ENCODE measurements around the gene NOS2.
A peak's percentile ranks its signal among the peaks of the same experiment; 100 is the strongest.
"Not testable (repeated sequence)": the region's sequence is repeated elsewhere in the genome, so short reads cannot be mapped to it uniquely, and the experiment has no call there.

NOS2 gene
- total RNA-seq: 0 to 0.20 reads per million in 2 donors

GRCh38 chr17:27800522-27800921, at the start of gene NOS2:
TSS of gene NOS2 (minus strand) at chr17:27800529. CDS start at chr17:27798809, 1,720 bp downstream.
- DNase-seq: no peak

- no peak for DNase-seq
These were observed 49.3 kb upstream of the NOS2 start for GRCh38 chr17:27849474-27850185.

GRCh38 chr17:27848931-27849330, 48.6 kb upstream of the NOS2 start:
- DNase-seq: no peak

DNA sequence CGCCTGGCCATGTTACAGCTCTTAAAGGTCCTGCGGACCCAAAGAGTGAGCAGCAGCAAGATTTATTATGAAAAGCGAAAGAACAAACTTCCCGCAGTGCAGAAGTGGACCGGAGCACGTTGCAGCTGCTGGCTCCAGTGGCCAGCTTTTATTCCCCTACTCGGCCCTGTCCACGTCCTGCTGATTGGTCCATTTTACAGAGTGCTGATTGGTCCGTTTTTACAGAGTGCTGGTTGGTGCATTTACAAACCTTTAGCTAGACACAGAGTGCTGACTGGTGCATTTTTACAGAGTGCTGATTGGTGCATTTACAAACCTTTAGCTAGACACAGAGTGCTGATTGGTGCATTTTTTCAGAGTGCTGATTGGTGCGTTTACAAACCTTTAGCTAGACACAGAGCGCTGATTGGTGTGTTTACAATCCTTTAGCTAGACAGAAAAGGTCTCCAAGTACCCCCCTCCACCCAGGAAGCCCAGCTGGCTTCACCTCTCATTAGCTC, 46.5 kb upstream of the NOS2 start:
- DNase-seq: not testable (repeated sequence)

GRCh38 chr17:27846042-27846655, 45.8 kb upstream of the NOS2 start:
- DNase-seq: peak in 2 of 5 experiments; percentile 68 to 71

DNA sequence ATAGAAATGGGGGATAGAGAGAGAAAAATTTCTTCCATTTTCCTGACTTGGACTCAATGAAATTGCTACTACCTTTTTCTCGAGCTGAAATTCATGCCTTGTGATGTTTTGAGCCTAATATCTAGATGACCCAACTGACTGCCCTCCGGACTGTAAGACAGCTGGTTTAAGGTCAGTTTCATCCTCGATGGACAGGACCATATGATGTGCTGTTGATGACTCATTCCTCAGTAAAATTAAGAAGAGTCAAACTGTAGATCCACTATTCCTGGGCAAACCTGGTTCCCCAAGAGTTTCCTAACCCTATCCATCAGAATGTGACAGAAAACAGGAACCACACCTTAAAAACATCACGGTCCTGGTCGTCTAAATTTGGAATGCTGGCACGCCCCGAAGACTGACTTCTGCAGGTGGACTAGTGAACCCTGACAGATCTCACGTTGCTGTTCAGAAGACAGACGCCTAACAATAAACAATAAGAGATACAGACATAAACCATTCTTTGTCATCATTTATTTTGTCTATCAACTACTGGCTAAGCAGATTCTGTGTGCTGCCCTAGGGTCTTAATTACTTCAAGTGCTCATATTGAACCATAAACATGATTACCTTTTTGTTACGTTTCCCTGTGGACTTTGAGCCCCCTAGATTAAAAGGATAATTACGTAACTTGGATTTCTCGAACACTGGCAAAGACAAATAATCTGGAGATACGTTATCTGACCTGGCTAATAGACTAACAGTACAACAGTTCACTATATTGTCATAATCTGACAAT, 45.1 kb upstream of the NOS2 start:
- DNase-seq: no peak

DNA sequence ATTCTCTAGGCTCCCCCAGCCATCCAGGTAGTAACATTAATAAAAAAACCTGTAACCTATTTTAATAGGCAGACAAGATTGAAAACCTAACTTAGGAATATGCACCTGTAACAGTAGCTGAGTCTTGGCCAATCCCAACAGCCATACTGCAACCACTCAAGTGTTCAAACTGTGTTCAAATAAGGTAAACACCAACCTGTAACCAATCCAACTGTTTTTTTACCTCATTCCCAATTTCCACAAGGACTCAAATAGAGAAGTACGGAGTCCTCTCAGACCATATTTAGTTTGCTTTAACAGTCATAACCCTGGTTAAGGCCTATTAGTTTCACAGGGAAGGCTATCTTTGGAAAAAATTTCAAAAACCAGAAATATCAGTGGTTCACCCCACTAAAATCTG, 40.4 kb upstream of the NOS2 start:
- DNase-seq: no peak

GRCh38 chr17:27840406-27840678, 40.0 kb upstream of the NOS2 start:
- not testable (repeated sequence) for DNase-seq

GRCh38 chr17:27839571-27840405, 39.5 kb upstream of the NOS2 start:
- DNase-seq: not testable (repeated sequence)

DNA sequence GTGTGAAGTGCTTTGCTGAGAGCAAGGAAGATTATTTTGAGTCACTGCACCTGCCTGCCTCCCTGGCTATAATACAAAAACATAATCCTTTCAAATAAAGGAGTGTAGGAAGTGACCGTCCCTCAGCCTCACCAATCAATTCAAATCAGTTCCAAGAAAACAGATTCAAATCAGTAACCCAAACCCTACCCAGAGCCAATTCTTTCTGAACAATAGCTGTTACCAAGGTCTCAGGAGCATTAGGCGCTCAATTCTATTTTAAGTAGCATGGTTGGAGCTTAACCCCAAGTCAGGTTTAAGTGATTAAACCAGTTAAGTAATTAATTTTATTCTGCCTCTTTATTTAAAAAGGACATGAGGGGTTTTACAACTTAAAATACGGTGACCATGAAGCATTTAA, 38.3 kb upstream of the NOS2 start:
- DNase-seq: not testable (repeated sequence)

- DNase-seq: not testable (repeated sequence)
These were observed 37.4 kb upstream of the NOS2 start for GRCh38 chr17:27837769-27838168.

DNA sequence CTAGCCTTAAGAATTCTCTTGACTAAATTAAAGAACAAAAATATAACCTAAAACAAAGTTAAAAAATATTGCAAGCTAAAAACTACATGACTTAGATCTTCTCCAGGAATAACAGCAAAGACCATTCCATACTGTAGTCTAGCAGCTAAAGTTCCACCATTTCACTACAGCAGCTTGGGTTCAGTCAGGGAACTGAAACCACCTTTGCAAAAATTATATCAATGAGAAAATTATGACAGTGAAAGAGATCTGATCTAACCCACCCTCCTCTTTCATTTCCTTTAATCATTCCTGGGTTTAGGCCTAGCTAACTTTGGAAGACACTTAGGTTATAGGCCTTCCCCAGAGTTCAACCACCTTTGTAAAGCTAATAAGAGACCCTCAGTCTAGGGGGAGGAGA, 36.3 kb upstream of the NOS2 start:
- no peak for DNase-seq

DNA sequence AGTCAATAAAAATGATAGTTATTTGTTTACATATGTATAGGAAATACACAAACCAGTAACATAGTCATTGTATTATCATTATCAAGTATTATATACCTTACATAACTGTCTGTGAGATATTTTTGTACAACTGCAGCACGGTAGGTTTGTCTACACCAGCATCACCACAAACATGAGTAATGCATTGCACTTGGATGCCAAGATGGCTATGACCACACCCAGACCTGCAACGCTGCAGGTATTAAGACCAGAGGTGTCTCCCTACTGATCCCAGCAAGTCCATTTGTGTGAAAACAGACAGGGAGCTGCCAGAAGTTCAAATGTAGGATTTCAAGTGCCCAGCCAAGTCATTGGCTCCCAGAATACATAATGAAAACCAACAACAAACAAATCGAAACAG, 34.2 kb upstream of the NOS2 start:
- DNase-seq: no peak

DNA sequence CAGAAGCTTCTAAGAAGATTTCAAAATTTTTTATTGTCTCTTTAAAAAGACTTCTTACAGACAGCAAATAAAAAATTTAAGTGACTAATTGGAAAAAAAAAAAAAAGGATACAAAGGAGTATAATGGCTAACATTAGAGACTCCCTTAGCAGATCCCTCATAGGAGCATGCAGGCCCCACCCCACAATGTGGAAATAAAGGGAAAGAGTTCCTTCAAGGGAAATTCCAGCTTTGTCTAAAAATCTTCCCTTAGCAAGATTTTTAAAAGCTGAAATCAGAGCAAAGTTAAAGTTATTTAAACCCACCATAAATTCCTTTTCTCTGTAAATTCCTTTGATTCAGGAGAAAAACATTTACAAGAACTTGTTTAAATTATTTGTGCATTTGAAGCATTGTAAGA, 32.5 kb upstream of the NOS2 start:
- no peak for DNase-seq

GRCh38 chr17:27829888-27830287, 29.6 kb upstream of the NOS2 start:
- DNase-seq: not testable (repeated sequence)

- not testable (repeated sequence) for DNase-seq
These were observed 28.9 kb upstream of the NOS2 start for GRCh38 chr17:27829143-27829711.

GRCh38 chr17:27825459-27825858, 25.1 kb upstream of the NOS2 start:
- no peak for DNase-seq

DNA sequence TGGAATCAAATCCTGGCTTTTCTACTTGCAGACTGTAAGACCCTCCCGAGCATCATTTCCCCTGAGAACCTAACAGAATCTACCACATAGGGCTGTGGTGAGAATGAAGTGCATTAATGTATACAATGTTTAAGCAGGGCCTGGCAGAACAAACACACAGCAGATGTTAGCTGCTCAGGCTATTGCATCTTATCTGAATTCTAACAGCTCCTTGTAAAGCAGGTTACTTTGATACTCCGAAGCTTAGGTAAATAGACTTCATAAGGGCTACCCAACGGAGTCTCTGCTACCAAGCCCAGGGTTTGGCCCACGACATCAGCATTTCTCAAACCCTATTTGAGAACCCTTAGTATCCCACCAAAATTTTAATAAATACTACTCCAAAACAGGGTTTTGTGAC, 24.4 kb upstream of the NOS2 start:
- no peak for DNase-seq

DNA sequence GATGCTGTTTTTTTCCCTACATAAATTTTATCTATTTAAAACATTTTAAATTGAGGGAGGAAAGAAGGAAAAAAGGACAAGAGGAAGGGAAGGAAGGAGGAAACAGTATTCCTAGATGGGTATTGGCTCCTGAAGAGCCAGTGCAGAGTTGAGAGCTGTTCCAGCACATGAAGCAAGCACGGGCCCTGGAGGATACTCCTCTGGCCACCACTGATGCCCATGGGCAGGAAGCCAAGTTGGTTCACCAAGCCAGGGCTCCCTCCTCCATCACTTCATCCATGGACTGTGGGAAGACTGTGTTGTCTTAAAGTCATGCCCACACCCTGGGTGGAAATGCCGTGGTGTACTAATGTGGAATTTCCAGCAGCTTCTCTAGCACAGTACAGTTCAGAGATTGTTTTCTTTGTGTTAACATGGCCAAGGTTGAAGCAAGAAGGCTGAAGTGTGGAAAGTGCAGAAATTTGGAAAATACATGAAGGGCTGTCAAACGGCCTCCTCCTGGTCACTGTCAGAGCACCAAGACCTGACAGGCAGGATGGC, 23.9 kb upstream of the NOS2 start:
- DNase-seq: no peak

DNA sequence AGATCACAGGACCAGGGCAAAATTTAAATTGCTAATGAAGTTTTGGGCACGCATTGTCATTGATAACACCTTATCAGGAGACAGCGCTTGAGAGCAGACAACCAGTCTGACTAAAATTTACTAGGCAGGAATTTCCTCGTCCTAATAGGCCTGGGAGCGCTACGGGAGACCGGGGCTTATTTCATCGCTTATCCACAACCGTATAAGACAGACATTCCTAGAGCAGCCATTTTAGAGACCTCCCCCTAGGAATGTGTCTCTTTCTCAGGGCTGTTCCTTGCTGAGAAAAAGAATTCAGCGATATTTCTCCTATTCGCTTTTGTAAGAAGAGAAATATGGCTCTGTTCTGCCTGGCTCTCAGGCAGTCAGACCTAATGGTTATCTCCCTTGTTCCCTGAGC, 21.8 kb upstream of the NOS2 start:
- not testable (repeated sequence) for DNase-seq

DNA sequence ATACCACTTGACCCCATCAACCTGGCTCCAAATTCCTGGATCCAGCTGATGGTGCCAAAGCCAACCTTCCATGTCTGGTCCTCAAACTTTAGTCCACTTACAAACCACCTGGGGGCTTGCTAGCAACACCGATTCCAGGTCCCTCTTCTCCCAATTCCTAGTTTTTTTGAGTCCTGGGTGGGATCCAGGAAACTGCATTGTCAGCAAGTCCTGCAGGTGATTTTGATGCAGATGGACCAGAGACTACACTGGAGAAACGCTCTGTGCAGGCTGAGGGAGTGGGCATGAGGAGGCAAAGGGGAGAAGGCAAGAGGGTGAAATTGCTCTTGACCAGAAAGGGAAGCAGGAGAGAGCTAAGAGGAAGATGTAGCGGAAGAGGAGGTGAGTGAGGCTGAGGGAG, 21.0 kb upstream of the NOS2 start:
- no peak for DNase-seq

DNA sequence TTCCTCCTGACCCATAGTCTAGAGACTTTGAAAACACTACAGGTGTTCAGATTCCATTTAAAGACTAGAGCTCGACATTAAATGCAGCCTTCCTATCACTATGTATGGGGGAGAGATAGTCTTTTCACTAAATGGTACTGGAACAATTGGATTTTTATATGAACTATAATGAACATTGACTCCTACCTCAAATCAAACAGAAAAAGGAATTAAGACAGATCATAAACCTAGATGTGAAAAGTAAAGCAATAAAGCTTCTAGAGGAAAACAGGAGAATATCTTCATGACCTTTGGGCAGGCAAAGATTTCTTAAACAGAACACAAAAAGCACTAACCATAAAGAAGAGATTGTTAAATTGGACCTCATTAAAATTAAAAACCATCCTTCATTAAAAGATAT, 18.8 kb upstream of the NOS2 start:
- DNase-seq: no peak

Measured in T-helper 2 cell (primary cell).